D721Med (cell line): ENCODE measurements around the gene PTPN12.

Experiments
- DNase-seq: peaks from one replicate; pipeline ENCODE4 v3.0.0; 2011; ENCODE audit warnings: low spot score; ENCODE audit not compliant: insufficient read length
- FAIRE-seq: peaks from 2 replicates; lab custom pipeline; 2011; peaks lifted over from hg19 to GRCh38; lab: Jason Lieb, UNC
- TF ChIP-seq, protein P1 (sequence below): IDR thresholded peaks from 2 replicates; pipeline ENCODE4 v1.5.1; 2012; ENCODE audit warnings: mild to moderate bottlenecking, control low read depth; ENCODE audit not compliant: insufficient read depth; ENCODE audit errors: missing control alignments

Gene PTPN12

DNA sequence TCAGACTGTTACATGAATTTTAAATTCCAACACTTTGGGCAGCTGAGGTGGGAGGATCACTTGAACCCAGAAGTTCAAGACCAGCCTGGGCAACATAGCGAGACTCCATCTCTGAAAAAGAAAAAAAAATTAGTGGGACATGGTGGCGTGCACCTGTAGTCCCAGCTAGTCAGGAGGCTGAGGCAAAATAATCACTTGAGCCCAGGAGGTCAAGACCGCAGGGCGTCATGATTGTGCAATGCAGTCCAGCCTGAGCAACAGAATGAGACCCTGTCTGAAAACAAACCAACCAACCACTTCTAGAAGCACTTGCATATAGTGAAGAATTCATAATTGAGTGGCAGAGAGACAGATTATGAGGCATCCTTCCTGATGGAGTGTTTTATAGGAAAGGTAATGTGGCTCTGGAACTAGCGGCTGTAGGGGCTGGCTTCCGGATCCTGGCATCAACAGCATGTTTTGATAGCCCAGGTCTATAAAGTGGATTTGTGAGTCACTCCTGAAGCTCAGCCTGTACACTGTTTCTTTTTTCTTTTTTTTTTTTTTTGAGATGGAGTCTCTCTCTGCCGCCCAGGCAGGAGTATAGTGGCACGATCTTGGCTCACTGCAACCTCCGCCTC, 118.9 kb downstream of the PTPN12 start:
- FAIRE-seq (no peak), DNase-seq (no peak)
- TF ChIP-seq, protein P1, sequence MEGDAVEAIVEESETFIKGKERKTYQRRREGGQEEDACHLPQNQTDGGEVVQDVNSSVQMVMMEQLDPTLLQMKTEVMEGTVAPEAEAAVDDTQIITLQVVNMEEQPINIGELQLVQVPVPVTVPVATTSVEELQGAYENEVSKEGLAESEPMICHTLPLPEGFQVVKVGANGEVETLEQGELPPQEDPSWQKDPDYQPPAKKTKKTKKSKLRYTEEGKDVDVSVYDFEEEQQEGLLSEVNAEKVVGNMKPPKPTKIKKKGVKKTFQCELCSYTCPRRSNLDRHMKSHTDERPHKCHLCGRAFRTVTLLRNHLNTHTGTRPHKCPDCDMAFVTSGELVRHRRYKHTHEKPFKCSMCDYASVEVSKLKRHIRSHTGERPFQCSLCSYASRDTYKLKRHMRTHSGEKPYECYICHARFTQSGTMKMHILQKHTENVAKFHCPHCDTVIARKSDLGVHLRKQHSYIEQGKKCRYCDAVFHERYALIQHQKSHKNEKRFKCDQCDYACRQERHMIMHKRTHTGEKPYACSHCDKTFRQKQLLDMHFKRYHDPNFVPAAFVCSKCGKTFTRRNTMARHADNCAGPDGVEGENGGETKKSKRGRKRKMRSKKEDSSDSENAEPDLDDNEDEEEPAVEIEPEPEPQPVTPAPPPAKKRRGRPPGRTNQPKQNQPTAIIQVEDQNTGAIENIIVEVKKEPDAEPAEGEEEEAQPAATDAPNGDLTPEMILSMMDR: no peak

DNA sequence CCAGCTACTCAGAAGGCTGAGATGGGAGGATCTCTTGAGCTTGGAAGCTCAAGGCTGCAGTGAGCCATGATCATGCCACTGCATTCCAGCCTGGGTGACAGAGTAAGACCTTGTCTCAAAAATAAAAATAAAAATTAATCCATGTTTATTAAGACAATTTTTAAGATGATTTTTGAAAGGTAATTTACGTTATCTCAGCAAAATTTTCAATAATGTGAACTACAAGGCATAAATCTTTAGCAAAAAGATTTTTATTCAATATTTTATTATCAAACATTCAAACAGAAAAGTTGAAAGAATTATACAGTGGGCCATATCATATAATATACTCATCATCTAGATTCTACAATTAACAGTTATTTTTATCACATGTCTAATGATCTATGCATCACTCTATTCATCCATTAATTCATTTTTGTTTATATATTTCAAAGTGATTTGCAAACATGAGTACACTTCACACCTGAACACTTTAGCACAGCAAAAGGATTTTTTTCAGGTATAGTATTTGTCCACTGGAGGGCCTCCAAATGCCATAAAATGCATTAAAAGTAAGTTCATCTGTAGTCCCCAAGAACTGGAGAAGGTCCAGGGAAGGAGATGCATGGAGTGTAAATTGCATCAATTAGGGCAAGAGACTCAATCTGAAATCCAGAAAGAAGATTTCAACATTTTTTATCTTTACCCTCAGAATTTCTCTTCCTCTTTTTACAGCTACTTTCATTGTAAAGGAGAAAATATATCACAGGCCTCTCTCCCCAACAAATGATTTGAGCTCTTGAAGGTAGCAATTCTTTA, 120.5 kb downstream of the PTPN12 start:
- DNase-seq (no peak), FAIRE-seq (no peak)
- TF ChIP-seq, protein P1: peak; percentile 78

DNA sequence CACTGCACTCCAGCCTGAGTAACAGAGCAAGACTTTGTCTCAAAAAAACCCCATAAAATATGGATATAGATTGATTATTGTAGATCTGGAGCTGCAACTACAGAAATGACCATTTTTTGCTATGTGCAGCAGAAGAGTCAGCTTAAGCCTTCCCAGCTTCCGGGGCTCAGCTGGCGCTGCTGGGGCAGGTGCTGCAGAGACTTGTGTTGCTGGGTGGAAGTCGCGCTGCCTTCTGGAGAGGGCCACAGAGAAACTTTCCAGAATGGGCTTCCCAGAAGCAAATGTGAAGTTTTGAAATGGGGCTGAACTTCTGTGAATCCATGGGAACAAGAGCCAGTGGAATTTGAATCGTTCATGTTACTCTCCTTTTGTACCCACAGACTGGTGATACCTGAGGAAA, 121.8 kb downstream of the PTPN12 start:
- TF ChIP-seq, protein P1: no peak
- DNase-seq (no peak), FAIRE-seq (no peak)

DNA sequence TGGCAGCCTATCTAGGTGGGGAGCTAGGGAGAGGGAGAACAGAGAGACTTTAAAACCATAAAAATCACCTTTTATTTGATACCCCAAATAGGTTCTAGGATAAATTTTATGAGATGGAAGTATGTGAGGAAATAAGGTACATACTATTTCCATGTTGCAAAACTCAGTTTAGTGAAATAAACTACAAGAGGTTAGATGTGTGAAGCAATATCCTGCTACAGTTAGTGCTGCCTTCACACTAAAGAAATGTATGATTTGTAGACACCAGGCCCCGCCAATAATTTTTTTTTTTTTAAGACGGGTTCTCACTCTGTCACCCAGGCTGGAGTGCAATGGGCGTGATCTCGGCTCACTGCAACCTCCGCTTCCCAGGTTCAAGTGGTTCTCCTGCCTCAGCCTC, 124.7 kb downstream of the PTPN12 start:
- DNase-seq (no peak), FAIRE-seq (no peak)
- TF ChIP-seq, protein P1: no peak

DNA sequence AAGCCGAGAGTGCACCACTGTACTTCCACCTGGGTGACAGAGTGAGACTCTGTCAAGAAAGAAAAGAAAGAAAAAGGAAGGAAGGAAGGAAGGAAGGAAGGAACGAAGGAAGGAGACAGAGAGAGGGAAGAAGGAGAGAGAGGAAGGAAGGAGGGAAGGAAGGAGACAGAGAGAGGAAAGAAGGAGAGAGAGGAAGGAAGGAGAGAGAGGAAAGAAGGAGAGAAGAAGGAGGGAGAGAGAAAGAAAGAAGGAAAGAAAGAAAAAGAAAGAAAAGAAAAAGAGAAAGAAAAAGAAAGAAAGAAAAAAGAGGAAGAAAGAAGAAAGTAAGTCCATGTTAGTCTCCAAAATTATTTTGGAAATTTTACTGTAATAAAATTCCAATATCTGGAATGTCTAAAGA, 125.8 kb downstream of the PTPN12 start:
- no peak for DNase-seq
- TF ChIP-seq, protein P1: no peak
- no peak for FAIRE-seq

DNA sequence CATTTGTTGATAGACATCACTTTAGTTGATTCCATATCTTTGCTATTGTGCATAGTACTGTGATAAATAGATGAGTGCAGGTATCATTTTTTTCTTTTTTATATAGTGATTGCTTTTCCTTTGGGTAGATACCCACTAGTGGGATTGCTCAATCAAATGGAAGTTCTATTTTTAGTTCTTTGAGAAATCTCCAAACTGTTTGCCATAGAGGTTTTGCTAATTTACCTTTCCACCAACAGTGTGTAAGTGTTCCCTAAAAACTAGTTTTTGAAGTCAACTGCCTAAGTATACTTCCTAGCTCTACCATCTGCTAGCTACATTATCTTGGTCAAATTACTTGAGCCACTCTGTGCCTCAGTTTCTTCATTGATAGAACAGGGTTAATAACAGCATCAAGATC, 127.6 kb downstream of the PTPN12 start:
- TF ChIP-seq, protein P1: no peak
- DNase-seq: no peak
- no peak for FAIRE-seq

DNA sequence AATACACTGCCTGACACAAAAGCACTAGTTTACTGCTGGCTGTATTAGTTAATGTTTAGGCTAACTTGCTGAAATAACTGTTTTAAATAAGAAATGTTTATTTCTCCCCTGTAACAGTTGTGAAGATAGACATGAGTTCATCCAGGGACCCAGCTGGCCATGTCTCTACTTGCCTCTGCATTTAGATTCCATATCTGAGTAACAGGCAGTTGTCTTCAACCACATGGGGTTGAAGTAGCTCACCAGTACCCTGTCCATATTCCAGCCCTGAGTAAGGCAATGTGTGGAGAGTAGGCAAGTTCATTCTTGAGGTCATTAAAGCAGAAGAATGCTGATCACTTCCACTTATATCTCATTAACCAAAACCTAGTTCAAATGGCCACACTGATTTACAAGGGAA, 128.1 kb downstream of the PTPN12 start:
- TF ChIP-seq, protein P1: no peak

More for the DNA sequence above, 128.1 kb downstream of the PTPN12 start:
- DNase-seq: no peak
- no peak for FAIRE-seq
